Psoas muscle (tissue), 8 donors: ENCODE results near the gene BCKDHB. TPM values are rescaled to one million over a fixed set of nuclear protein-coding genes. Genes with fewer than 3 reads are reported as not detected.

Experiments
- ATAC-seq, 4 donors: fragments of 200-7000 bp; cut with Tn5 transposase; one replicate each; pipeline ENCODE4 v1.9.1; 2020; ENCODE audit warnings: moderate library complexity in 3 of 4, mild to moderate bottlenecking in 2 of 4
- DNase-seq, 2 donors: peaks; one replicate each; pipeline ENCODE4 v3.0.0-alpha.2; 2020
- H3K27ac ChIP-seq: fragments of 200-600 bp; one replicate; pipeline ENCODE4 v1.8.0; 2022
- H3K27me3 ChIP-seq, 3 donors: fragments of 200-600 bp in 1 of 3; one replicate each; pipeline versions ENCODE4 v1.6.1 to v1.8.0; 2013 to 2022; ENCODE audit warnings: low read length in 2 of 3, mild to moderate bottlenecking in 2 of 3, moderate library complexity in 1 of 3; ENCODE audit not compliant: insufficient read depth in 3 of 3
- H3K36me3 ChIP-seq, 2 donors: fragments of 200-600 bp in 1 of 2; one replicate each; pipeline versions ENCODE4 v1.6.1 to v1.8.0; 2013 to 2022; ENCODE audit warnings: low read depth in 1 of 2, mild to moderate bottlenecking in 1 of 2, moderate library complexity in 1 of 2; ENCODE audit not compliant: insufficient read depth in 1 of 2
- H3K4me1 ChIP-seq: fragments of 200-600 bp; one replicate; pipeline ENCODE4 v1.8.0; 2022
- H3K4me3 ChIP-seq: fragments of 200-600 bp; one replicate; pipeline ENCODE4 v1.8.0; 2022; ENCODE audit warnings: mild to moderate bottlenecking
- H3K9me3 ChIP-seq: fragments of 200-600 bp; one replicate; pipeline ENCODE4 v1.8.0; 2022
- WGBS, 3 donors: extraction: QIAGEN DNeasy Blood & Tissue Kit; methylation state at CpG; one replicate each; pipeline versions ENCODE4 v1.1.6 to v1.1.7; 2013; 5-methylcytosine and 5-hydroxymethylcytosine counted together
- intact Hi-C, 2 donors: fragments of 100-400 bp; cut with DNase I; formaldehyde crosslinking; loops; one replicate each; pipeline versions ENCODE4 v1.11.0 to v1.14.2; 2022
- polyA plus RNA-seq, 3 donors: library from polyadenylated mRNA; stranded (reverse); fragments of 200-250 nt; gene quantifications; one replicate each; pipeline ENCODE4 v1.2.3, GENCODE V29; 2013
- total RNA-seq, 4 donors: library from RNA; stranded (reverse); fragmentation: NEBNext Ultra II Directional in 2 of 4; extraction: Animal tissue kit (Norgen Biotek cat#: 25700) in 2 of 4; gene quantifications; one replicate each; pipeline versions ENCODE4 v1.2.1 to v1.2.4, GENCODE V29; 2021 to 2023
- TF ChIP-seq, protein P1 (sequence below): fragments of 200-600 bp; IDR thresholded peaks from one replicate; pipeline ENCODE4 v1.8.0; 2022; ENCODE audit warnings: antibody characterized with exemption
- donor health status: healthy with polysubstance abuse.
- donor health status: DM: no; HTN: no; CAD: no; lungs with moderate emphysema.
- donor health status: Bipolar disorder and iron deficiency.
- donor health status: healthy.
- donor health status: DM: yes; HTN: yes; CAD: no.
- donor health status: DM: no; HTN: no; CAD: no.
- donor health status: DM: no; HTN: no; CAD: no.
- donor health status: DM: yes; HTN: yes; CAD: no.

The BCKDHB gene
- total and polyA plus RNA-seq, 7 donors, result 3.2 to 13.9 (median 6.7) TPM

DNA sequence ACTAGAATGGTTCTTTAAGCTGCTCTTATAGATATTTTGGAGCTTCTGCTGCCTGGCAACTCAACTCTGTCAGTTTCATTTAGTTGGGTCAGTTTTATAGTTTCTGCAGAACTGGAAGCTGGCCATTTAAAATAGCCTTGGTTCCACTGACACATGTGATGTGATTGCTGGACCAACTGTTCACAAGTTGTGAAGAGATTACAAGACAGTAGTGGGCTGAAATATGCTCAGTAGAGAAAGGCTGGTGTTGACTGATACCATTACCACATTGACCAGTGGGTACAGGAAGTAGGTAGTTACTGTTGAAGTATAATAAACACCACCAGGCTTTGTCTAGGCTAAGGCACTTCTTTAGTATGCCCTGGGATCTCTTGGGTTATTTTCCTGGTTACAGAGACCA, 39.0 kb downstream of the BCKDHB start:
- ATAC-seq, result no peak
- H3K27ac ChIP-seq, result no peak overlapping the region
- no peak for DNase-seq
- H3K36me3 ChIP-seq, result no peaks in the 10 kb centered on the region
- no peaks in the 10 kb centered on the region for H3K9me3 ChIP-seq
- peaks cover 12% of the 10 kb centered on the region for H3K4me1 ChIP-seq
- no peak overlapping the region for H3K4me3 ChIP-seq
- intact Hi-C loops, result no loop called here
- TF ChIP-seq, protein P1, sequence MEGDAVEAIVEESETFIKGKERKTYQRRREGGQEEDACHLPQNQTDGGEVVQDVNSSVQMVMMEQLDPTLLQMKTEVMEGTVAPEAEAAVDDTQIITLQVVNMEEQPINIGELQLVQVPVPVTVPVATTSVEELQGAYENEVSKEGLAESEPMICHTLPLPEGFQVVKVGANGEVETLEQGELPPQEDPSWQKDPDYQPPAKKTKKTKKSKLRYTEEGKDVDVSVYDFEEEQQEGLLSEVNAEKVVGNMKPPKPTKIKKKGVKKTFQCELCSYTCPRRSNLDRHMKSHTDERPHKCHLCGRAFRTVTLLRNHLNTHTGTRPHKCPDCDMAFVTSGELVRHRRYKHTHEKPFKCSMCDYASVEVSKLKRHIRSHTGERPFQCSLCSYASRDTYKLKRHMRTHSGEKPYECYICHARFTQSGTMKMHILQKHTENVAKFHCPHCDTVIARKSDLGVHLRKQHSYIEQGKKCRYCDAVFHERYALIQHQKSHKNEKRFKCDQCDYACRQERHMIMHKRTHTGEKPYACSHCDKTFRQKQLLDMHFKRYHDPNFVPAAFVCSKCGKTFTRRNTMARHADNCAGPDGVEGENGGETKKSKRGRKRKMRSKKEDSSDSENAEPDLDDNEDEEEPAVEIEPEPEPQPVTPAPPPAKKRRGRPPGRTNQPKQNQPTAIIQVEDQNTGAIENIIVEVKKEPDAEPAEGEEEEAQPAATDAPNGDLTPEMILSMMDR, result no peak
- H3K27me3 ChIP-seq, result no peaks in the 10 kb centered on the region

DNA sequence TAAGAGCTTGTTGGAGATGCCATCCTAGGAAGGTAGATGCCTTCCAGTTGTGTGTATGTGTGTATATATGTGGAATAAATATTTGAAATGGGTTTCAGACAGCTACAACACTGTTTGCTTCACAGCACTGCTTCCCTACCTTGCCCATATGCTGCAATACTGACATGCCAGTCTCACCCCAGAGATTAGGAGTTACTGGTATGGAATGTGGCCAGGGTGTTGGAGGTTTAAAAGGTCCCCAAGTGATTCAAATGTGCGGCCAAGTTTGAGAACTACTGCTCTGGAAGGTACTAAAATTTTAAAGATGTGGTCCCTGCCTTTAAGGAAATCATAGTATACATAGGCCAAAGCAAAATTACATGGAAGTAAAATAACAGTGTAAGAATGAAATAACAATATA, 39.5 kb downstream of the BCKDHB start:
- DNase-seq (no peak), ATAC-seq (no peak)
- WGBS, 3 donors, result 92 to 95% (median 94%) methylated on average over 1 of the region's 1 CpG
- intact Hi-C loops, result no loop called here
- Histone ChIP-seq H3K27ac (no peak overlapping the region), H3K4me1 (peaks cover 12% of the 10 kb centered on the region), H3K27me3 (no peaks in the 10 kb centered on the region), H3K4me3 (no peak overlapping the region), H3K9me3 (no peaks in the 10 kb centered on the region), H3K36me3 (no peaks in the 10 kb centered on the region)
- TF ChIP-seq, protein P1, result no peak

DNA sequence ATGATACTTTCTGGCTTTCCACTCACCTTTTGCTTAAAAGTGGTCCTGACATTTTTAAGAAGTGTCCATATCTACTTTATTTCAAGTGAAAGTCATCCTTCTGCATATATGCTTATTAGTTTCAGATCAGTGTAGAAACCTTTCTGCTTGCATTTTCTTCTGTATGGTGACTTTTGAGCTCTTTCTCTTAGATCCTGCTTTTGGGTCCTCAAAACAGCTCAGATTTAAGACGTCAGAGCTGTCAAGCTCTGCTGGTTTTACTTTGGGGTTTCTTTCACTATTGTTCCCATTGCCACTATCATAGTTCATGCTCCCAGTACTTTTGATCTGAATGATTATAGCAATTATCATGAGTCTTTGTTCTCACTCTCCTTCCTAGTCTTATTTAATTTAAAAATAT, 41.7 kb downstream of the BCKDHB start:
- WGBS, 3 donors, result 85 to 94% (median 93%) methylated on average over 1 of the region's 1 CpG
- Histone ChIP-seq H3K9me3 (no peaks in the 10 kb centered on the region), H3K27me3 (no peaks in the 10 kb centered on the region), H3K4me1 (peaks cover 4% of the 10 kb centered on the region), H3K27ac (no peak overlapping the region), H3K4me3 (no peak overlapping the region), H3K36me3 (no peaks in the 10 kb centered on the region)
- no peak for DNase-seq
- intact Hi-C loops, result no loop called here
- TF ChIP-seq, protein P1, result no peak
- ATAC-seq, result no peak

DNA sequence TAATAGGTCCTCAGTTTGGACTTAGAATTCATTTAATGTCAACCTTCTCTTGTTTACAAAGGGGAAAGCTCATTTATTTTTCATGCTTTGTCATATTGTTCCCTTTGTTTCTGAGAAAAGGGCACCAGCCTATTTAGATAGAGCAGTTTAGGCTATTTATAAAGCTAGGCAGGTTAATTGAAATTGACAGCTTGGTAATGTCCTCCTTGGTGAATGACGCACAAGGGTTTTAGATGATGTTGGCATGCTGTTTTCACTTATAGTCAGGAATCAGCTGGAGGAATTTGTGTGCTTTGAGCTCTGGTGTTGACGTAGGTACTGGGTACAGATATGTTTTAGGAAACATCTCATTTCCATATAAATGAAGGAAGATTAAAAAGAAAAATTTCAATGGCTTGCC, 45.2 kb downstream of the BCKDHB start:
- Histone ChIP-seq H3K4me1 (no peaks in the 10 kb centered on the region), H3K36me3 (no peaks in the 10 kb centered on the region), H3K27me3 (no peaks in the 10 kb centered on the region), H3K4me3 (no peak overlapping the region), H3K27ac (no peak overlapping the region), H3K9me3 (no peaks in the 10 kb centered on the region)
- intact Hi-C loops, result no loop called here
- ATAC-seq, result peak in 2 of 4 donors; percentile 44 to 48
- DNase-seq, result no peak
- TF ChIP-seq, protein P1, result no peak
- WGBS, 3 donors, result 56 to 70% (median 60%) methylated on average over 2 of the region's 2 CpGs

DNA sequence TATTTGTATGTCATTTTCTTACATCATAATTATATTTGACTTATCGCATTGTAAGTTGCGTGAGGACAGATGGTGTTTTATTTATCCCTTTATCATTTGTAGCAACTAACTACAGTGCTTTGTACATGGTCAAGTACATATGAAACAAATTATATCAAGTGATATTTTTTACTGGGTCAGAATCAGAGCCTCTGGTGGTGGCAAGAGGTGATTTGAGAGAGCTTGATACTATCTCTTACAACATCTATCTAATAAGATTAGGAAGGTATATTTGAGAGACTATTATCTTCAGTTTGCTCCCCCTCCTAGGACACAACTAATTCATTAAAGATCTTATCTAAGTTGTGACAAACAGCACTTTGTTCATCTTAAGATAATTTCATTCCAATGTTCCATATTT, 47.7 kb downstream of the BCKDHB start:
- TF ChIP-seq, protein P1, result no peak
- H3K4me3 ChIP-seq, result no peak overlapping the region
- DNase-seq, result no peak
- H3K27ac ChIP-seq, result no peak overlapping the region
- intact Hi-C loops, result no loop called here
- H3K4me1 ChIP-seq, result no peaks in the 10 kb centered on the region
- no peaks in the 10 kb centered on the region for H3K36me3 ChIP-seq
- WGBS, 3 donors, result 95 to 97% (median 97%) methylated on average over 2 of the region's 2 CpGs
- no peaks in the 10 kb centered on the region for H3K27me3 ChIP-seq
- no peak for ATAC-seq
- H3K9me3 ChIP-seq, result no peaks in the 10 kb centered on the region
